Right kidney (tissue), 1 donor: ENCODE data around the gene LMO3.

Experiments used
- DNase-seq: peaks from one replicate; pipeline ENCODE4 v3.0.0-alpha.2; 2016

LMO3 gene

DNA sequence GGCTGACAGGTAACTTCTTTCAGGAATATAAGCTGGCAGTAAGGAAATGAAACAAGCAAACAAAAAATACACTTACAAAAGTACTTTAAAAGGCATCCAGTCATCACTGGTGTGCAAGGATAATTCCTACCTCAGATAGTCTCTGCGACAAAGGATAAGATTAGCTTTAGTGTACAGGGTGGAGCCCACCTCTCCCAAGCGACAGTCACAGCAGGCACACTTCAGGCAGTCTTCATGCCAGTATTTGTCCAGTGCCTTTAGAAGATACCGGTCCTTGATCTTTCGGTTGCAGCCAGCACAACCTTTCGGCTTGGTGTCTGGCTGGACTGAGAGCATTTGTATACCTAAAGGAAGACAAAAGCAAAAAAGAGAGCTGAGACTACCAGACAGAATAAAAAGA, 5.4 kb downstream of the LMO3 start:
- DNase-seq = no peak

DNA sequence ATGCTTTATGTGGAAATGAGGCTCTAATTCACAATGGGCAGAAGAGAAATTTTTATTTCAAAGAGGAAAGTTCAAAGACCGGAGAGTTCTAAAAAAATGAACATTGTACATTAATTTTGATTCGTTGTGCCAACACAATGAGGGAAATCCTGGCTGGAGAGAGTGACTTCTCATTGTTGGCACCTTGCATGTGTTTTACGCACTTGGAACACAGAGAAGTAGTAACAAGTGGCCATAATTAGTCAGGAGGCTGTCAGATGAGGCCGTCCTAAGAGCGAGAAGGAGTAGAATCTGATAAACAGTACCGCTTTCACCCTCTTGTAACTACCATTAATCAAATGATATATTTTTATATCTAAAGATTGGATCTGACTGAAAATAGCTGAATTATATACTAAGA, 6.9 kb downstream of the LMO3 start:
- no peak for DNase-seq

- DNase-seq = no peak
Observed at GRCh38 chr12:16594797-16595196, 11.2 kb downstream of the LMO3 start.

DNA sequence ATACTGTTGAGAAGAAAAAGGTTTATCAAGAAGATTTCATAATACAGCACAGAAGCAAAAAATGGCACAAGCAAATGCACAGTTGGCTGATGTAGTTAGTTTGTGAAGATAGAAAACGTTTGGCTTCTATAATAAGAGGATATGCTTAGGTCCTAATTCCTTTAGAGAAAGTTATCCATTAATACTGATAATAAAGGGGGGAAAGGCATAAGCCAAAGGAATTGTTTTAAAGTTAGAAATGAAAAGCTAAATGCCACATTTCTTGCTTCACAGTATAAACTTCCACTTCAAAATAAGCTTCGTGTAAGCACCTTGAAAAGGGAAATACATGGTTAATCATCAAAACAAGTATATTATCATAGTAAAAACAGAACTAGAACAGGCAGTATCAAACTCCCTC, 12.4 kb downstream of the LMO3 start:
- no peak for DNase-seq

DNA sequence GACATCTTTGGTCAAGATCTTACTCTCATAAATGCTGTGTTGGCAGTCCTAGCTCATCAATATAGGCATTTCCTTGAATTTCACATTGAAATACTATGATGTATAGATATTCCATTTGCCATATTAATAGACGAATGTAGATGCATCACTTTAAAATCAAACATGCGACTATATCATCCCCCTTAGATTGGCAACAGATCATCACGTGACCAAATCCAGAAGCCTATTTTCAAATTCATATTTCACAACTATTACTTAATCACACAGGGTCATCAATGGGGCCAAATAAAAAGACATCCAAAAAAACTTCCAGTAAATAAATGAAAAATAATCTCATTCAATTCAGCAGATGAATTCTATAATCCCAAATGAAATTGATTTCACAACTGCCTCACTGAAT, 15.3 kb downstream of the LMO3 start:
- DNase-seq = no peak

DNA sequence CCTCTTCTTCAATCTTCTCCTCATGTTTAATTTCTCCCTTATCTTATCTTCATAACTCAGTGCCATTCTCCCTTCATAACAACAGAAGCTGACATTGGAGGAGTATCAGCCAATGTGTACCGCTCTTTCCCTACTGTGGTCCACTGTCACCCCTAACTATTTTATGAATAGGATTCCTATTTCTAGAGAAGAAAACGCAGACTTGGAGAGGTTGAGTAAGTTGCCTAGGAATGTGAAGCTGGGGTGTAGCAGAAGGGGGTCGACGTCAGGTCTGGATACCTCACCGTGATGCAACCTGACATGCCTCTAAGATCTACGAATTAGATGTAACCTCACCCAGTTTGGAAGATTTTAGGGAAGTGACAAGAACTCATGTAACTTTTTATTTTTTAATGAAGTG, 17.1 kb downstream of the LMO3 start:
- DNase-seq = no peak

DNA sequence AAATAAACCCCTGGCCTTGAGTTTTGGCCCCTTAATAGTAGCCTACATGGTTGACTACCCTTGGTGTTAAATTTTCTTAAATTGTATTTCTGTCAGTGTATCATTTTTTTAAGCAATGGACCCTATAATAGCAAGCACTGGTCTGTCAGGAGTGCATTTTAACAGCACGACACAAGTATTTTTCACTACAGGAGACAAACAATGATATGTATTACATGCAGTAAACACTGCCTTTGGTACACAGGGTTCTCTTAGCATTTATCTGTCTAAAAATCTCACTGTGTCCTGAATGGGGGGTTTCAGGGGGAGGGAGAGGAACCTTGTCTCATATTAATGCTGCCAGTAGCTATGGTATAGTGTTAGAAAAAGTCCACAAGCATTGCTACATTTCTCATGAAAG, 18.4 kb downstream of the LMO3 start:
- DNase-seq = no peak

DNA sequence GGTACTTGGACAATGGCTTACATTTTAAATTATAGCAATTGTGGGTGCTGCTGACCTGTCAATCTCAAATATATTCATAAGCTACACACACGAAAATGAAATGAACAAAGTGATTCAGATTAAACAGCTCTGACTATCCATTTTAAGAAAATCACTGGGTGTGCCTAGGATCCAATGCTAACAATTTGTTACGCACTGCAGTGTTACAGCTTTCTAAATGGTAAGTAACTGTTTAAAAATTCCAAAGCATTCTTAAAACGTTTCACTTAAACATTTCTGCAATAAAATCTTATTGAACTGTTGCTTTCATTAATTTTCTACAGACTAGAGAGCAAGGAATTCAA, 18.9 kb downstream of the LMO3 start:
- DNase-seq = no peak

GRCh38 chr12:16586350-16587109, 19.4 kb downstream of the LMO3 start:
- DNase-seq = no peak

DNA sequence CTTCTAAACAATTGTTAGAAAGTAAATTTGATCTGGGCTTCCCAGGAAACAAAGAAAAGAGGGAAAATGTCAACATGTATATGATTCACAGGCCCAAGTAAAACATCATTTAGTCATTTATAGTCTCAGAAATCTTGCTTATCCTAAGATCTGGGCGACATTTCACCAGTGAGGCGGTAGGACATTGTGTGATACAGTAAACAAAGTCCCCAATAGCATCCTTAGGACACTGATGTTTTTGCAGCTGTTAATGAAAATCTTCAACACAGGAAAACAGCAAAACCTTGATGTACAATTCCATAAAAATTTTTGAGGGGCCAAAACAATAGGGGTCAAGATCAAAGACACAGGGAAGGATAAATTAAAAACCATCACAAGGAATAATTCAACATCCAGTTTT, 20.2 kb downstream of the LMO3 start:
- no peak for DNase-seq

DNA sequence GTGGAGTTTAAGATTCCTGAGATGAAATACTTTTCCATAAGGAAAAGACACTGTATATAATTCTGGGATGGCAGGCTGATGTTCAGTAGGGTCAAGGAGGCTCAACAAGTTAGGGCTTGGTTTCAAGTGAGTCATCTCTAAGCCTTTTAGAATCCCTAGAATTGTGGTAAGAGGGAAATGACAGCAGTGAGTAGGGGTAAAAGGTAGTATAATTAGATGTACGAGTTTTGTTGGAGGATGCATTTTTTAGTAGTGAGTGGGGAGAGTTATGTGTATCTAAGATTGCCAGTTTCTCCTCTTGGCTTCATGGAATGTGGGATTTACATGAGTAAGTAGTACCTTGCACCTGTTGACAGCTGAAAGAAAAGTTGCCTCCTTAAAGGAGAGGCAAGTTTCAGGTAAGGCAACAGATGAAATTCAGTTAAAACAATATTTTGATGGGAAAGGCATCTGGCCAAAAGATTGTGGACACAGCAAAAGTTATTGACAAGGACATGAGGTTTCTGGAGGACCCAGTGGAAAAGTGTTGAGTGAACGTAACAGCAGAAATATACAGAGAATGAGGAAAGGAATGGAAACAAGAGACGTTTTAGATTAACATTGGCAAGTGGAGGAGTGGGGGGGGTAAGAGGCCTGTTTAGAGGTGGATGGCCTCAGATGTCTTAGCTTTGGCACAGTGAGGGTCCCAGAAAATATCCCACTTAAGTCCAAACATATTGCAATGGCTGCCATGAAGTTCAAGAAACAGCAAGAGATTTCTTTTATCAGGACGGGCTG, 21.8 kb downstream of the LMO3 start:
- no peak for DNase-seq

GRCh38 chr12:16581416-16581815, 24.5 kb downstream of the LMO3 start:
- DNase-seq = no peak

- no peak for DNase-seq
Observed at GRCh38 chr12:16579041-16579440, 26.9 kb downstream of the LMO3 start.

GRCh38 chr12:16573398-16574077, 32.4 kb downstream of the LMO3 start:
- DNase-seq = no peak

- no peak for DNase-seq
Observed at GRCh38 chr12:16568873-16569272, 37.1 kb downstream of the LMO3 start.

- no peak for DNase-seq
Observed at GRCh38 chr12:16564675-16565074, 41.3 kb downstream of the LMO3 start.

DNA sequence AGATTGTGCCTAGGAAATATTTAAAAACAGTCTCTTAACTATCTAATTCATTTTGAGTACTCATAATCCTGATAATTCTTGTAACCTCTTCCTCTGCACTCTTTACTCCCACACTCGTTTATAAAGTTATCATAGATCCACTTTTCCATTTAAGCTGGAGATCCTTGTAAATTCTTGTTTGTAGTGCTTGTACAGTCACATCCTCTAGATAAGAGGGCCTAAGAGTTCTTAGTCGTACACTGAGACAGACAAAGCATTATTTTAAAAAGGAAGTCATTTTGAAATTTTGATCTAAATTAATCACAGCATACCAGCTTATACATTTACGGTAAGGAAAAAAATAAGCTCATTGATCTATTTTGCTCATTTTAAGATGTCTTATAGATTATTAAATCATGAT, 42.5 kb downstream of the LMO3 start:
- DNase-seq = no peak

DNA sequence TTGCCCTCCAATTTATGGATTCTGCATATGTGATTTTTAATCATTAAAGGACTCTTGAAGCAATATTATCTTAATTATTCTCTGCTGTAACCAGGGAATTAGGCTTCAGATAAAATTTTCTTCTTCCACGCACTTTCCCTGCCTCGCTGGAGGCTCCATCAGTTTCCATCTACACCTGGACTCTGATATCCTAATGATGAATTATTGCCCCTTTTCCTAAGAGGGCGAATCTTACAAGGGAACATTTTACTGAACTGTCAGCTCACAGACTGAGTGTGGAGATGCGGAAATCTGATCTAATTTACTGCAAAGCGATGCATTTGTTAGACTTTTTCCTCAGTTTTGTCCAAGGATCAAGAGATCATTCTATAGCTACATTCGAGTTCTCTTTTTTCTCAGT, 43.0 kb downstream of the LMO3 start:
- no peak for DNase-seq

DNA sequence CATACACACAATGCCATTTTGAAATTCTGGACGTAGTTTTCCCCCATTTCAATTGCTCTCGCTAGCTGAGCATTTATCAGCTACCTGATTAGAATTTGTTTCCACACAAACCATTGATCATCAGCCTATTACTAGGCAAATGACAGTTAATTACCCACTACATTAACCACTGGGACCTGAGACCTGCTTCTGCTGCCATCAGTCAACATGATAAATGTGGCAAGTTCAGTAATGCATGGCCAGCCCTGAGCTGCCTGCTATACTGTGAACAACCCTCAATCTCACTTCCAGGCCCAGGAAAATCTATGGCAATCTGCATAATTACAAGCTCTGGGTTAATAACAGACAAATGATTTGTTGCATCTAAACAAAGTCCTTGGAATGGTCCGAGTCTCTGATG, 43.5 kb downstream of the LMO3 start:
- no peak for DNase-seq

- DNase-seq = no peak
Observed at GRCh38 chr12:16560273-16560672, 45.7 kb downstream of the LMO3 start.

DNA sequence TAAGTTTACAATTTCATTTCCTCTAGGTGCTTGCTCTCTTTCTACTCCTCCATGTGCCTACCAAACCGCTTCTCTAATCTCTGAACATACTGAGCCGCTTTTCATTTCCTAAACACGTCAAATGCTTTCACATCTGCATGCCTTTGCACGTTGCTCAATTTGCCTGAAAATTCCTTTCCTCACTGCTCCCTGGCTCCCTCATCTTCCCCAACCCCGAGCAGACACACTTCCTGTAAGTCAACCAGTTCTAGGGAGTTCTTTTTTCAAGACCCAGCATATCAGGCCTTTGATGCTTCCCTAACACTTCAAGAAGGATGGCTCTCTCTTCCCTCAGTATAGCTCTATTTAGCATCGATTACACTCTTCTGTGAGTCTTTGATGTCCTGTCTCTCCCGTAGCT, 50.3 kb downstream of the LMO3 start:
- DNase-seq = no peak

DNA sequence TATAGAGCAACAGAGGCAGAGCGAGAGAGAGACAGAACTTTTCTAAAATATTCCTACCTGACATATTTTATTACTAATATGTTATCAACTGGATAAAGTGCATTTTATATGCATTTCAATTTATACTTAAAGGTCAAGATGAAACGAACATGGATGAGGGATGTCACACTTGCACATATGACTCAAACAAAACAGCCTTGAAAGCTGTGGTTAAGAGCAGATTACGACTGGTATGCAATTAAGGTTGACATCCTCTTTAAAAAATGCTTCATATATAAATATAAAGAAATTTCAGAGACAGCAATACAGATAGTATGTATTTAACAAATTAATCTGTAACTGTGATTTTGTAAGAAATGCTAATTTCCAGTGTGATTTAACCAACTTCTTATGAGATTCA, 52.5 kb downstream of the LMO3 start:
- no peak for DNase-seq

DNA sequence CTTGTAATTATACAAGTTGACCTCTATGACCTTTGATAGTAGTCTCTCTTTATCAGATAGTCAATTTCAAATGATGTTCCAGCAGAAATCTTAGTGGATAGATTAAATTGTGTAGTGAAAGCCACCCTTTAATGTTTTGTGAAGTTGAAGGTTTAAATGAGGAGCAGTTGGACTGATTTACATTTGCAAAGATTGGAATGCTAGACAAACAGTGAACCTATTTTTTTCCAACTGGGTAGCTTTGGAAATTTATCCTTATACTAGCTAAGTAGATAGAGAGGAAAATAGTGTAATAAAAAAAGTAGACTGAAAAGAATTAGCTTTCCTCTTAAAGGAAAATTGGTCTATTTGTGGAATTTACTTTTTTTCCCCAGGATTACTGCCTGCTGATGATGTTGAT, 53.7 kb downstream of the LMO3 start:
- DNase-seq = no peak

GRCh38 chr12:16545836-16546235, 60.1 kb downstream of the LMO3 start:
- DNase-seq = no peak
